Activated T-helper 1 cell treated with Interleukin-2 at 50 U/mL for 16 hours (primary cell): Measurements from ENCODE around the gene OR7G2.
"Not testable (repeated sequence)": the region's sequence is repeated elsewhere in the genome, so short reads cannot be mapped to it uniquely, and the experiment has no call there.

ENCODE experiments used
- DNase-seq: peaks from one replicate; pipeline ENCODE4 v3.0.0-alpha.2; 2020; ENCODE audit warnings: low read depth

OR7G2 gene

DNA sequence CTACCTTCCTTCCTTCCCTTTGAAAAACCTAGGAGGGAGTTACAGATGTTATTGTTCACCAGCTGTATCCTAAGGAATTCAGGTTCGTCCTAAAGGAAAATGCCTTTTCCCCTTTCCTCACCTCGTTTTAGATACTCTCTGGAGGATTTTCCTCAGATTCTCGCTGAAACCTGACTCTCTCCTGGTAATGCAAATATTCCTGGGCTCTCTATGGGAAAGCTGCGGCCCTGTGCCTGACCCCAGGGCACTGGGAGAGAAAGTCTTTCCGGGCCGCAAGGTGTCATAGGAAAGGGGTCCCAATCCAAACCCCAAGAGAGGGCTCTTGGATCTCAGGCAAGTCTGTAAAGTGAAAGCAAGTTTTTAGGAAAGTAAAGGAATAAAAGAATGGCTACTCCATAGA, 33.5 kb downstream of the OR7G2 start:
- no peak for DNase-seq

DNA sequence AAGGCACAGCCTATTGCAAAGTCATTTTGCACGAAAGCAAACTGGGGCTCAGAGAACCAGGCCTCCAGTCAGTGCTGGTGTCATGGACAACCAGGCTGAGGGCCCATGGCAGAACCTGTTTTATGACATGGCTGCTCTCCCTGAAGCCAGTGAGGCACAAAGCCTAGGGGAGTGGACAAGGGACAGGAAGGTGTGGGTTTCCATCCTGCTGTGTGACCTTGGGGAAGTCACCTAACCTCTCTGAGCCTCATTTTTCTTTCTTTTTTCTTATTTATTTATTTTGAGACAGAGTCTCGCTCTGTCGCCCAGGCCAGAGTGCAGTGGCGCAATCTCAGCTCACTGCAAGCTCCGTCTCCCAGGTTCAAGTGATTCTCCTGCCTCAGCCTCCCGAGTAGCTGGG, 35.6 kb downstream of the OR7G2 start:
- DNase-seq = not testable (repeated sequence)

DNA sequence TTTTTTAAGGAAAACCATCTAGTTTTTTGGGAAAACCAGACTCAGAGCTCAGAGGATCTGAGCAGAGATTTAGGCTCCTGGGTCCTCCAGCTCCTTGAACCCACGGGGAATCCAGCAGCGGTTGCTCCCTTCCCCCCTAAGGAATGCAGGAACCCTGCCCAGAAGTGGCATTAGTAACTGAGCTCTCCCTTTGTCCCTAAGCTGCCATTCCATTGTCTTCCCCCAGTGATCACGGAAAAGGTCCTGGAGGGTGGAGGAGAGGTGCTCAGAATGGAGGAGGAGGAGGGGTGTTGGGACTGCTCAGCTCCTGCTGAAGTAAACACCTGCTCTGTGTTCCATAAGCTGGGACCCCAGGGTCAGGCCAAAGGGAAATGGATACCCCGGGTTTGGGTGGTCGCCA, 37.2 kb downstream of the OR7G2 start:
- DNase-seq = no peak

- DNase-seq = no peak
Measured at GRCh38 chr19:9065457-9066014, 41.7 kb downstream of the OR7G2 start.

DNA sequence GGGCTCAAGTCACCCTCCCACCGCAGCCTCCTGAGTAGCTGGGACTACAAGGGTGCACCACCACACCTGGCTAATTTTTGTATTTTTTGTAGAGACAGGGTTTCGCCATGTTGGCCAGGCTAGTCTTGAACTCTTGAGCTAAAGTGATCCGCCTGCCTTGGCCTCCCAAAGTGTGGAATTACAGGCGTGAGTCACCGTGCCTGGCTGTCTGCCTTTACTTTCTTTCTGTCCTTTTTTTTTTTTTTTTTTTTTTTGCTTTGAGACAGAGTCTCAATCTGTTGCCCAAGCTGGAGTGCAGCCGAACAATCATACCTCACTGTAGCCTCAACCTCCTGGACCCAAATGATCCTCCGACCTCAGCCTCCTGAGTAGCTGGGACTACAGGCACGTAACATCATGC, 45.4 kb downstream of the OR7G2 start:
- no peak for DNase-seq

DNA sequence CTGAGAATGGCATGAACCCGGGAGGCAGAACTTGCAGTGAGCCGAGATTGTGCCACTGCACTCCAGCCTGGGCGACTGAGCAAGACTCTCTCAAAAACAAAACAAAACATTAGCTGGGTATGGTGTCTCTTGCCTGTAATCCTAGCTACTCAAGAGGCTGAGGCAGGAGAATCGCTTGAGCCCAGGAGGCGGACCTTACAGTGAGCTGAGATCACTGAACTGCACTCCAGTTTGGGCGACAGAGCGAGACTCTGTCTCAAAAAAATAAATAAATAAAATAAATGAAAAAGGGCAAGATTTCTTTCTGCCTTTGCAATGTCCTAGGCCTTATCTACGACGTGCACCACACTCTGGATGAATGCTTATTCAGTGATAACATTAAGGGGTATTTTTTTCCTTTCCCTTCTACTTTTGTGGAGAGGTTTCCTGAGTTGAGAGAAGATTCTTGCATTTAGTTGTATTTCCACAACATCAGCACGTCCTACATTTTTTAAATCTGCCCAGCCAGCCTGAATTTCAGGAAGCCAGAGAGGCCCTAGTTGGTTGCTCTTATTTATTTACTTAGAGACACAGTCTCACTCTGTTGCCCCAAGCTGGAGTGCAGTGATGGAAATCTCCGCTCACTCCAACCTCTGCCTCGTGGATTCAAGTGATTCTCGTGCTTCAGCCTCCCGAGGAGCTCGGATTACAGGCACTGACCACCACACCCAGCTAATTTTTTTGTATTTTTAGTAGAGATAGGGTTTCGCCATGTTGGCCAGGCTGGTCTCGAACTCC, 46.5 kb downstream of the OR7G2 start:
- no peak for DNase-seq

DNA sequence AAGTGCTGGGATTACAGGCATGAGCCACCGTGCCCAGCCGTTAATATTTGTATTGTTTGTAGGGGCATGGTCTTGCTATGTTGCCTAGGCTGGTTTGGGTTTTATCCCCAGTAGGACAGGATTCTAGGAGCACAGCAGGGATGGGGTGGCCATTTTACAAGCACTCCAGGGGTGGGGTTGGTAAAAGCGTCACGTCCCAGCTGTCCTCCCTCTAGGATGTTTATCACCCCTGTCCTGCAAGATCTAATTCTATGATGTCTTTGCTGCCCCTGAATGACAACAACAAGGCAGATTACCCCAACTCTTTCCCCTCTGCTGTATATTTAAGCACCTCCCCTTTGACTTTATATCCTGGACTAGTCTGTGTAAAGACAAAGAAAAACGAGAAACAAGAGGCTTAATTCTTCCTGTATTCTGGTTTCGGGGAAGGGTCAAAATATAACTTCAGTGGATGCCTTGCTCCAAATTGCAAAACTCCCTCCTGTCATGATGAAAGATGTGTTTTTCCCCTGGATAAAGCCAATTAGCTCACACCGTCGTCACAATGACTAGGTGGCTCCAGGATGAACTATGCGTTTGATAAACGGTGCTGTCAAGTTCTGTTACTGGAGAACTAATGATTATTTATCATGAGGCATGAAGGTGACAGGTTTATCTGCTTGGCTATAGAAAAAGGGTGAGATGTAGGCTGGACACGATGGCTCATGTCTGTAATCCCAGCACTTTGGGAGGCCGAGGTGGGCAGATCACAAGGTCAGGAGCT, 48.2 kb downstream of the OR7G2 start:
- no peak for DNase-seq

- no peak for DNase-seq
Measured at GRCh38 chr19:9057505-9058258, 49.6 kb downstream of the OR7G2 start.

DNA sequence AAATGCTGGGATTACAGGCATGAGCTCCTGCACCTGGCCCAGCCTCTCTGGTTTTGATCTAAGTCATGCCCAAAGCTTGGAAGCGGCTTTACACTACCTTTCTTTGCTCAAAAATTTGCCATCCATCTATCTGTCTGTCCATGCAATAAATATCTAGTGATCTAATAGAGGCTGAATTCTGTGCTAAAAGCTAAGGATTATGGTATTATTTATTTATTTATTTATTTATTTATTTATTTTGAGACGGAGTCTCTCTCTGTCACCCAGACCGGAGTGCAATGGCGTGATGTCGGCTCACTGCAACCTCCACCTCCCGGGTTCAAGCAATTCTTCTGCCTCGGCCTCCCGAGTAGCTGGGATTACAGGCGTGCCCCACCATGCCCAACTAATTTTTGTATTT, 51.1 kb downstream of the OR7G2 start:
- DNase-seq = not testable (repeated sequence)

GRCh38 chr19:9054765-9055164, 52.5 kb downstream of the OR7G2 start:
- DNase-seq = no peak

DNA sequence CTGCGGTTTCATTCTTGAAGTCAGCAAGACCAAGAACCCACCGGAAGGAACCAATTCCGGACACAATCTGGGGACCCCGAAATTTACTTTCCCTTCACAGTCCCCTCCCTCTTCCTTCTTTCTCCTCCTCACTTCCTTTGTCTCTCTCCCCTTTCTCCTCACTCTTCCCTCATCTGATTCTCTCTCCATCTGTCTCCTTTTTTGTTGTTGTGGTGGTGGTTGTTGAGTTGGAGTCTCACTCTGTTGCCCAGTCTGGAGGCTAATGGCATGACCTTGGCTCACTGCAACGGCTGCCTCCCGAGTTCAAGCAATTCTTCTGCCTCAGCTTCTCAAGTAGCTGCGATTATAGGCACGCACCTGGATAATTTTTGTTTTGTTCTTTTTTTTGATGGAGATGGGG, 53.1 kb downstream of the OR7G2 start:
- no peak for DNase-seq

- not testable (repeated sequence) for DNase-seq
Measured at GRCh38 chr19:9053674-9054073, 53.6 kb downstream of the OR7G2 start.

GRCh38 chr19:9052894-9053293, 54.4 kb downstream of the OR7G2 start:
- DNase-seq = no peak
